Stimulated activated CD4-positive, alpha-beta T cell treated with anti-CD3 and anti-CD28 coated beads, Interleukin-1b, Interleukin-23, amount 100 ng/mL, for 1 hour (primary cell): ENCODE data around the gene SFSWAP.
"Not testable (repeated sequence)": the region's sequence is repeated elsewhere in the genome, so short reads cannot be mapped to it uniquely, and the experiment has no call there.

Experiments
- DNase-seq, 2 donors: peaks; one replicate each; pipeline ENCODE4 v3.0.0-alpha.2; 2020; ENCODE audit warnings: low read depth in 2 of 2

The SFSWAP gene

DNA sequence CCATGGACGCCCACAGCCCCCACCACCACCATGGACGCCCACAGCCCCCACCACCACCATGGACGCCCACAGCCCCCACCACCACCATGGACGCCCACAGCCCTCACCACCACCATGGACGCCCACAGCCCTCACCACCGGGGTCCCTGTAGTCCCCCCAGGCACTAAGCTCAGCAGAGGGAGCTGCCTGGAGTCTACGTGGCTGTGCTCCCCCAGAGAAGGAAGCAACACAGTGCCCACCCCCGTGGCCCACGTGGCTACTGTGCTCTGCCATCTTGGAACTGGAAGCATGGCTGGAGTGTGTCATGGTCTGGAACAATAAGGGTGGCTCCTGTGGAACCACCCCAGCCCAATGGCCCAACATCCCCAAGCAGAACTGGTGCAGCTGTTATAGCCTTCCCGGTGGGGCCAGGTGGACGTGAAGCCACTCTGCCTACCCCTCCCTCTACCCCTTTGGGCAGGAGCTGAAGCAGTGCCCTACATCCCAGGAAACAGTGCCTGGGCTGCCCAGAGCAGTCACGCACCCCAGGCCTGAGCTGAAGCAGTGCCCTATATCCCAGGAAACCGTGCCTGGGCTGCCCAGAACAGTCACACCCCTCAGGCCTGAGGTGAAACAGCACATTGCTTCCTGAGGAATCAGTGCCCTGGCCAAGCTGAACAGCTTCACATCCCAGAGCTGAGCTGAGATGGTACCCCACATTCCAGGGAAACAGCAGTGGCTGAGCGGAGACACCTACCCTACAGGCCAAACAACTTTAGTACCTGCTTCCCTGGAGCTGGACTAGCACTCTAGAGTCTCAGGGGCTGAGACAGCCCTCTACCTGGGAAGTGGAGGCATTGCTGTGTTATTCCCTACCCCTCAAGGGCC, 9.0 kb upstream of the SFSWAP start:
- DNase-seq: no peak

DNA sequence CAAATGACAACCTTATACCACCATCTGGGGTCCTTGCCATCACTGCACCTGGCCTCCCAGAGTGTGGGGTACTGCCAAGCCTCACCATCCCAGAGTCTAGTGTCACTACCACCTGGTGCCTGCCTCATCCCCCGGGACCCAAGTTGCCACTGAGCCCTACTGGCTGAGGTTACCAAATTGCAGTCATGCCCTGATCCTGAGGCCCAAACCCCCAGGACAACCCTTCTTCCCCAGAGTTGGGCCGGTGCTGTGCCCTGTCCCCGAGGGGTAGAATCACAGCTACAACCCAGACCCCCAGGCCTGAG, 8.4 kb upstream of the SFSWAP start:
- DNase-seq: no peak

GRCh38 chr12:131703161-131703560, 7.7 kb upstream of the SFSWAP start:
- DNase-seq: no peak

GRCh38 chr12:131704509-131704908, 6.4 kb upstream of the SFSWAP start:
- DNase-seq: no peak

GRCh38 chr12:131706709-131707108, 4.2 kb upstream of the SFSWAP start:
- DNase-seq: not testable (repeated sequence)

DNA sequence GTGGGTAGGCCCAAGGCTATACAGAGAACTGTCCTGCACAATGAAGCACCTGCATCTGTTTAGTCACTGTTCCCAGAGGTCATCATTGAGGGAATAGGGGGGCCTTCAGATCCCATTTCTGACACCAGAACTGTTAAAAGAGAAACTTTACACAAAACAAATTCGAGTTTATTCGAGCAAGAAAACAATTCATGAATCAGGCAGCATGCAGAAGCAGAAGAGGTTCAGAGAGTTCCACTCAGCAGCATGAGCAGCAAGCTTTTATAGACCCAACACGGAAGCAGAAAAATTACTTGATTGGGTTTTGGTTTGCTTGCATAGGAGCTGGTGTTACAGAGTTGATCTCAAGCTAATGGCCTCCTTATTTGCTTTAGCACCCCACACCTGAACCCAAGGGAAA, 1.7 kb upstream of the SFSWAP start:
- DNase-seq: no peak

- no peak for DNase-seq
Observed at GRCh38 chr12:131711551-131712205, 788 bp downstream of the SFSWAP start.

- no peak for DNase-seq
Observed at GRCh38 chr12:131713349-131713748, 2.5 kb downstream of the SFSWAP start.

- no peak for DNase-seq
Observed at GRCh38 chr12:131714759-131715158, 3.9 kb downstream of the SFSWAP start.

GRCh38 chr12:131716282-131716681, 5.4 kb downstream of the SFSWAP start:
- no peak for DNase-seq

DNA sequence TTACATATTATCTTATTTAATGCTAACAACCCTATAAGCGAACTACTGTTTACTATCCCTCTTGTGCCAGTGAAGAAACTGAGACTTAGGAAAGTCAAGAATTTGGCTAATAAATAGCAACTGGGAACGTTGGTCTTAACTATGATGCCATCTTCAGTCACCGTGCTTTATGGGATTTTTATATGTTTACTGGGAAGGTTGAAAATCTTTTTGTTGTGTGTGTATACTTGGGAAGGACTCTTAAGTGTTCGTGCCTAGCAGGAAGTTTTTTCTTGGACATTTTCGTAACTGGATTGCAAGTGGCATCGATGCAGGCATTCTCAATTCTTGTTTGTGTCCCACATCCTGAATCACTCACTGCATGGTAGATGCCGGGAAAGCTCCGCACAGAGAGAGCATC, 9.4 kb downstream of the SFSWAP start:
- no peak for DNase-seq

GRCh38 chr12:131720921-131721320, 10.0 kb downstream of the SFSWAP start:
- no peak for DNase-seq

DNA sequence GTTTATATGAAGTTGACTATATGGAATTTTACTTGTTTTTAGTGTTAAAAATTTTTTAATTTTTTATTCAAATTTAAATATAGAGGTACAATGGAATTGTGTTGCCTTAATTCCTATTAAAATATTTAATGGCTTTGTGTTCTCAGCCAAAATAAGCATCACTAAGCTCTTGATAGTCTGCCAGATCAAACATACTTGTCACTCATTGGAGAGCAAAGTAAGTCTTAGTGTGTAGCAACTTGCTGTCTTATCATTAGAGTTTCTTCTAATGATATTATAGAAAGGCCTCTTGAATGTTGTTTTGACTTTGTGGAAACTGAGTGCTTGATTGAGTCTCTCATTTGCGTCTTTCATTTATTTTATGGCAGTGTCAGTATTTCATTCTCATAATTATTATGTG, 10.7 kb downstream of the SFSWAP start:
- no peak for DNase-seq

- no peak for DNase-seq
Observed at GRCh38 chr12:131723532-131723931, 12.6 kb downstream of the SFSWAP start.

GRCh38 chr12:131724534-131724933, 13.6 kb downstream of the SFSWAP start:
- DNase-seq: no peak

- no peak for DNase-seq
Observed at GRCh38 chr12:131725503-131725902, 14.6 kb downstream of the SFSWAP start.

DNA sequence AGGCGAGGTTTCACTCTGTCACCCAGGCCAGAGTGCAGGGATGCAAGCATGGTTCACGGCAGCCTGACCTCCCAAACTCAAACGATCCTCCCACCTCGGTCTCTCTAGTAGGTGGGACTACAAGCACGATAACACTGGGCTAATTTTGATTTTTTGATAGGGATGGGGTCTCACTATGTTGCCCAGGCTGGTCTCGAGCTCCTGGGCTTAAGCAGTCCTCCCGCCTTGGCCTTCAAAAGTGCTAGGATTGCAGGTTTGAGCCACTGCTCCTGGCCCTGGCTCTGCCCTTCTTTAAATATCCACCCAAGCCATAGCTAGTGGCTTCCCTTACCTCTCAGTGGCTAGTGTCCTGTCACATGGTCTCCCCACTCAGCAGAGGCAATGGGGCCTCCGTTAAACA, 17.8 kb downstream of the SFSWAP start:
- no peak for DNase-seq

- no peak for DNase-seq
Observed at GRCh38 chr12:131729254-131729955, 18.5 kb downstream of the SFSWAP start.

DNA sequence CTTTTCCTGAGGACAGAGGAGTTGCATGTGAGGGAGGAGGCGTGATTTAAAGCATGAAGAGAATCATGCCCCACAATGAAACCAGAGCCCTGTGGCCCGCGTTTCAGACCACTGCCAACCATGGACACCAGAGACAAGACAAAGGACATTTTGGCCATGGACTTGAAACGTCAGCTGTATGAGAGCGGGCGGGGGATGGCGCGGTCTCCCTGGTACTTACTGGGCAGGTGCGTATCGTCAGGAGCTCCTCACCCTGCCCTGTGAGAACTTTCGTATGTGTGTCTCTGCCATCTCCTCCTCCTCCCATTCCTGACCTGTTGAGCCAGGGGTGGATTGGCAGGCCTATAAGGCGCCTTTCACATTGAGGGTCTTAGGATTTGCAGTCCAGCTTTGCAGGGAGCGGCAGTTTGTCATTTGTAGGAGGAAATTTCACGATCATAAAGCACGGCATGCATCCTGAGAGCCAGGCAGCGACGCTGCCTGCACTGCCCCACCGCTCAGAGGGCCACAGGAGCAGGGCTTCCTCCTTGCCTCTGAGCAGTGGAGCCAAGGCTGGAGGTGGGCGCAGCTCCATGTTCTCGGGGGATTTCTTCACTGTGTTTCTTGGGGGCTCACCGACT, 22.2 kb downstream of the SFSWAP start:
- DNase-seq: no peak

- DNase-seq: no peak
Observed at GRCh38 chr12:131733874-131734273, 23.0 kb downstream of the SFSWAP start.

- DNase-seq: no peak
Observed at GRCh38 chr12:131734336-131735152, 23.7 kb downstream of the SFSWAP start.

GRCh38 chr12:131735153-131735456, 24.2 kb downstream of the SFSWAP start:
- DNase-seq: no peak
